Neural progenitor cell (in vitro differentiated cells): ENCODE data around the gene NFKBIA. TPM values are rescaled to one million over a fixed set of nuclear protein-coding genes. Genes with fewer than 3 reads are reported as not detected.

Experiments used
- DNase-seq: peaks from one replicate; pipeline ENCODE4 v3.0.0-alpha.2; 2016; ENCODE audit warnings: low spot score
- H2AFZ ChIP-seq: fragments of 200-600 bp; sonication (generic); replicated peaks from 2 replicates; pipeline ENCODE4 v1.6.1; 2016; ENCODE audit warnings: antibody characterized with exemption
- H3F3A ChIP-seq: fragments of 200-600 bp; sonication (generic); 2 replicates; pipeline ENCODE4 v1.6.1; 2016; ENCODE audit warnings: antibody characterized with exemption, low read depth
- H3K27ac ChIP-seq: fragments of 200-600 bp; sonication (generic); 2 replicates; pipeline ENCODE4 v1.5.1; 2016; ENCODE audit warnings: mild to moderate bottlenecking
- H3K27me3 ChIP-seq: fragments of 200-600 bp; sonication (generic); 2 replicates; pipeline ENCODE4 v1.6.1; 2016; ENCODE audit warnings: mild to moderate bottlenecking, moderate library complexity
- H3K36me3 ChIP-seq: fragments of 200-600 bp; sonication (generic); 2 replicates; pipeline ENCODE4 v1.5.1; 2016
- H3K4me1 ChIP-seq: fragments of 200-600 bp; sonication (generic); 2 replicates; pipeline ENCODE4 v1.6.1; 2016; ENCODE audit warnings: mixed run types
- H3K4me2 ChIP-seq: fragments of 200-600 bp; sonication (generic); 2 replicates; pipeline ENCODE4 v1.6.1; 2016
- H3K4me3 ChIP-seq: fragments of 200-600 bp; sonication (generic); 2 replicates; pipeline ENCODE4 v1.5.1; 2016
- H3K79me2 ChIP-seq: fragments of 200-600 bp; sonication (generic); 2 replicates; pipeline ENCODE4 v1.6.1; 2016; ENCODE audit warnings: low read depth
- H3K9ac ChIP-seq: fragments of 200-600 bp; sonication (generic); 2 replicates; pipeline ENCODE4 v1.6.1; 2016
- H3K9me3 ChIP-seq: fragments of 200-600 bp; sonication (generic); 2 replicates; pipeline ENCODE4 v1.5.1; 2016; ENCODE audit warnings: low read depth
- H4K20me1 ChIP-seq: fragments of 200-600 bp; sonication (generic); 2 replicates; pipeline ENCODE4 v1.6.1; 2016; ENCODE audit warnings: low read depth
- H3K27ac Mint-ChIP-seq: 3 replicates; pipeline ENCODE4 v1.8.0; 2021; ENCODE audit warnings: mixed read lengths
- H3K27me3 Mint-ChIP-seq: 2 replicates; pipeline ENCODE4 v1.8.0; 2022; ENCODE audit warnings: low read depth, mild to moderate bottlenecking, inconsistent platforms, moderate library complexity, mixed read lengths; ENCODE audit not compliant: insufficient read depth
- H3K36me3 Mint-ChIP-seq: 3 replicates; pipeline ENCODE4 v1.8.0; 2021; ENCODE audit warnings: mixed read lengths
- H3K4me1 Mint-ChIP-seq: 3 replicates; pipeline ENCODE4 v1.8.0; 2021; ENCODE audit warnings: mixed read lengths
- H3K4me3 Mint-ChIP-seq: 3 replicates; pipeline ENCODE4 v1.8.0; 2021; ENCODE audit warnings: mild to moderate bottlenecking, moderate library complexity, mixed read lengths
- H3K9me3 Mint-ChIP-seq: 3 replicates; pipeline ENCODE4 v1.8.0; 2020; ENCODE audit warnings: mixed read lengths
- EZH2 ChIP-seq: fragments of 200-600 bp; sonication (generic); IDR thresholded peaks from 2 replicates; pipeline ENCODE4 v1.6.1; 2017; ENCODE audit warnings: antibody characterized with exemption, mild to moderate bottlenecking, moderate library complexity
- EZH2phosphoT487 ChIP-seq: fragments of 200-600 bp; sonication (generic); IDR thresholded peaks from 2 replicates; pipeline ENCODE4 v1.6.1; 2017; ENCODE audit warnings: antibody characterized with exemption
- total RNA-seq: library from RNA; depleted of rRNA; stranded (reverse); fragments of >200 nt; gene quantifications from 2 replicates; pipeline ENCODE4 v1.2.3, GENCODE V29; 2015; ENCODE audit warnings: low replicate concordance
- TF ChIP-seq, protein P1 (sequence below): fragments of 200-600 bp; sonication (generic); IDR thresholded peaks from 2 replicates; pipeline ENCODE4 v1.5.1; 2017; ENCODE audit warnings: antibody characterized with exemption, mild to moderate bottlenecking

The NFKBIA gene
- total RNA-seq, 1 donor from 2014 or later, result 26.4 TPM

DNA sequence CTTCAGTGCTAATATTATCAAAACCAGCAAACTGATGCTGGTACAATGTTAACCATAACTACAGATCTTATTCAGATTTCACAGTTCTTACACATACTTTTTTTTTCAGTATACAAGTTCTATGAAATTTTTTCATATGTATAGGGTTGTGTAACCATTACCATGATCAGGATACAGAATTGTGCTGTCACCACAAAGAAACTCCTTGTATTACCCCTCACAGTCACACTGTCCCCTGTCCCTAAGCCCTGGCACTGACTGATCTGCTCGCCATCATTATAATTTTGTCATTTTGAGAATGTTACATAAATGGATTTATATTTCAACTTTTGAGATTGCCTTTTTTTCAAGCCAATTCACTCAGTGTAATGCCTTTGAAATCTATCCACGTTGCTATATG is 21.3 kb upstream of the NFKBIA start:
- Histone ChIP-seq H4K20me1 (no peaks in the 10 kb centered on the region), H3K27me3 (no peaks in the 10 kb centered on the region), H3K36me3 (no peaks in the 10 kb centered on the region), H3K9me3 (no peaks in the 10 kb centered on the region), H3K79me2 (no peaks in the 10 kb centered on the region), H3K4me2 (no peak overlapping the region), H3K4me3 (no peak overlapping the region), H3K4me1 (no peaks in the 10 kb centered on the region), H3K27ac (no peak overlapping the region), H3F3A (no peaks in the 10 kb centered on the region), H3K9ac (no peak overlapping the region), H2AFZ (no peak overlapping the region)
- Mint-ChIP-seq H3K4me3 (no peak overlapping the region), H3K27me3 (no peaks in the 10 kb centered on the region), H3K36me3 (no peaks in the 10 kb centered on the region), H3K27ac (no peak overlapping the region), H3K9me3 (peaks cover 2% of the 10 kb centered on the region), H3K4me1 (peaks cover 2% of the 10 kb centered on the region)
- TF ChIP-seq EZH2 (no peak), EZH2phosphoT487 (no peak)
- TF ChIP-seq, protein P1, sequence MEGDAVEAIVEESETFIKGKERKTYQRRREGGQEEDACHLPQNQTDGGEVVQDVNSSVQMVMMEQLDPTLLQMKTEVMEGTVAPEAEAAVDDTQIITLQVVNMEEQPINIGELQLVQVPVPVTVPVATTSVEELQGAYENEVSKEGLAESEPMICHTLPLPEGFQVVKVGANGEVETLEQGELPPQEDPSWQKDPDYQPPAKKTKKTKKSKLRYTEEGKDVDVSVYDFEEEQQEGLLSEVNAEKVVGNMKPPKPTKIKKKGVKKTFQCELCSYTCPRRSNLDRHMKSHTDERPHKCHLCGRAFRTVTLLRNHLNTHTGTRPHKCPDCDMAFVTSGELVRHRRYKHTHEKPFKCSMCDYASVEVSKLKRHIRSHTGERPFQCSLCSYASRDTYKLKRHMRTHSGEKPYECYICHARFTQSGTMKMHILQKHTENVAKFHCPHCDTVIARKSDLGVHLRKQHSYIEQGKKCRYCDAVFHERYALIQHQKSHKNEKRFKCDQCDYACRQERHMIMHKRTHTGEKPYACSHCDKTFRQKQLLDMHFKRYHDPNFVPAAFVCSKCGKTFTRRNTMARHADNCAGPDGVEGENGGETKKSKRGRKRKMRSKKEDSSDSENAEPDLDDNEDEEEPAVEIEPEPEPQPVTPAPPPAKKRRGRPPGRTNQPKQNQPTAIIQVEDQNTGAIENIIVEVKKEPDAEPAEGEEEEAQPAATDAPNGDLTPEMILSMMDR, result no peak
- no peak for DNase-seq

DNA sequence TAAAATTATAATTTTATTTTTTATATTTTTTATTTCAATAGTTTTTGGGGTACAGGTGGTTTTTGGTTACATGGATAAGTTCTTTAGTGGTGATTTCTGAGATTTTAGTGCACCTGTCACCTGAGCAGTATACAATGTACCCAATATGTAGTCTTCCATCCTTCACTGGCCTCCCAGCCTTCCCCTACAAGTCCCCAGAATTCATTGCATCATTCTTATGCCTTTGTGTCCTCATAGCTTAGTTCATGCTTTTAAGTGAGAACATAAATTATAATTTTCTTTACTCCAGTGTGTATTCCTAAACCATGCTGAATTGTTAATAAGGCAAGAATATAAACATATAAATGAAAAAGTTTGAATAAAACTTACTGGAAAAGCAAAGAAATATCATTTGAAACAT is 19.1 kb upstream of the NFKBIA start:
- no peaks in the 10 kb centered on the region for H4K20me1 ChIP-seq
- Mint-ChIP-seq H3K27ac (no peak overlapping the region), H3K9me3 (peaks cover 2% of the 10 kb centered on the region), H3K36me3 (no peaks in the 10 kb centered on the region), H3K4me1 (no peaks in the 10 kb centered on the region), H3K4me3 (no peak overlapping the region), H3K27me3 (no peaks in the 10 kb centered on the region)
- no peak overlapping the region for H2AFZ ChIP-seq
- no peaks in the 10 kb centered on the region for H3F3A ChIP-seq
- H3K27me3 ChIP-seq, result no peaks in the 10 kb centered on the region
- H3K36me3 ChIP-seq, result no peaks in the 10 kb centered on the region
- no peak overlapping the region for H3K4me2 ChIP-seq
- H3K4me1 ChIP-seq, result no peaks in the 10 kb centered on the region
- no peak overlapping the region for H3K9ac ChIP-seq
- no peak overlapping the region for H3K27ac ChIP-seq
- TF ChIP-seq, protein P1, result no peak
- TF ChIP-seq EZH2phosphoT487, result no peak
- TF ChIP-seq EZH2, result no peak
- no peaks in the 10 kb centered on the region for H3K79me2 ChIP-seq
- H3K4me3 ChIP-seq, result no peak overlapping the region
- no peaks in the 10 kb centered on the region for H3K9me3 ChIP-seq
- DNase-seq, result no peak

DNA sequence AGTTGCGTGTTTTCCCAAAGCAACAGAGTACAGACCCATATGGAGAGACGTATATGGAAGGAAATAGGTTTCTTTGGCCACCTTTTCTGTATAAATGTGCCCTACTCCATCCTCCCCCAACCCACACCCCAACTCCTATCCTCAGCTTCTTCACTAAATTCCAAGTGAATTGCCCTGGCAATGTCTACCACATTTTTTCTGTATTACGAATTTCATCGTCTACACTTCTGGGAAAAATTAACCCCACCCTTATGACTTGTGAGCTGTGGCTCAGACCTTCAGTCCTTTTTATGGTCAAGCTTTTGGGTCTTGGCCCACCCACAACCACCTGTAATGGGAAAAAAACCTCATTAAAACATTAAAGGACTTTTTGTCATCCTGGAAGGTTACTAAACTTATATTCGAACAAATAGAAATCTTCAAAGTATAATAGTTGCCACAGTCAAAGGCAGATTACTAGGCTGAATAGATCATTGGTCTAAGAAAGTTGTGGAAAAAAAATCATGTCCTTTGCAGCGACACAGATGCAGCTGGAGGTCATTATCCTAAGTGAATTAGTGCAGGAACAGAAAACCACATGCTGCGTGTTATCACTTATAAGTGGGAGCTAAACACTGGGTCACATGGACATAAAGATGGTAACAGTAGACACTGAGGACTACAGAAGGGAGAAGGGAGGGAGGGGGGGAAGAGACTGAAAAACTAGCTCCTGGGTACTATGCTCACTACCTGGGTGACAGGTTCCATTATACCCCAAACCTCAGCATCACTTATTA is 15.7 kb upstream of the NFKBIA start:
- H3K4me3 Mint-ChIP-seq, result no peak overlapping the region
- TF ChIP-seq EZH2phosphoT487 (no peak), EZH2 (no peak)
- TF ChIP-seq, protein P1, result no peak
- Histone ChIP-seq H4K20me1 (no peaks in the 10 kb centered on the region), H3K9me3 (no peaks in the 10 kb centered on the region), H3K27me3 (no peaks in the 10 kb centered on the region), H3K9ac (no peak overlapping the region), H2AFZ (no peak overlapping the region), H3K36me3 (no peaks in the 10 kb centered on the region), H3K79me2 (no peaks in the 10 kb centered on the region), H3K4me1 (no peaks in the 10 kb centered on the region), H3K27ac (no peak overlapping the region), H3K4me2 (no peak overlapping the region), H3K4me3 (no peak overlapping the region), H3F3A (no peaks in the 10 kb centered on the region)
- no peak for DNase-seq
- peaks cover 2% of the 10 kb centered on the region for H3K4me1 Mint-ChIP-seq
- no peak overlapping the region for H3K27ac Mint-ChIP-seq
- H3K9me3 Mint-ChIP-seq, result peaks cover 2% of the 10 kb centered on the region
- H3K36me3 Mint-ChIP-seq, result no peaks in the 10 kb centered on the region
- H3K27me3 Mint-ChIP-seq, result peaks cover 4% of the 10 kb centered on the region
